RKO (cell line): ENCODE results near the gene ABHD8.
"Not testable (repeated sequence)": the region's sequence is repeated elsewhere in the genome, so short reads cannot be mapped to it uniquely, and the experiment has no call there.

Experiments used
- DNase-seq: peaks from one replicate; pipeline ENCODE4 v3.0.0-alpha.2; 2016; ENCODE audit warnings: low spot score

The ABHD8 gene

DNA sequence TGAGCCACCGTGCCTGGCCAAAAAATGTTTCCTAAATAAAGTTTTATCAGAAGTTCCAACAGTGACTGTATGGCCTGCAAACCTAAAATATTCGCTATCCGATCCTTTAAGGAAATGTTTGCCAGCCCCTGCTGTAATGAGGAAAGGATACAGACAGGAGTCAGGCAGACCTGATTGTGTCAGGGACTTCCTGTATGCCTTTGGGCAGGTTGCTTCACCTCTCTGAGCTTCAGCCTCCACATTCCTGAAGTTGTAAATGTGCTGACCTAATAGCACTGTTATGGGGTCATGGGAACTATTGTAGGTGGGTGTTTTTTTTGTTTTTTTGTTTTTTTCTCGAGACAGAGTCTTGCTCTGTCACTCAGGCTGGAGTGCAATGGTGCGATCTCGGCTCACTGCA is 6.2 kb downstream of the ABHD8 start:
- no peak for DNase-seq

DNA sequence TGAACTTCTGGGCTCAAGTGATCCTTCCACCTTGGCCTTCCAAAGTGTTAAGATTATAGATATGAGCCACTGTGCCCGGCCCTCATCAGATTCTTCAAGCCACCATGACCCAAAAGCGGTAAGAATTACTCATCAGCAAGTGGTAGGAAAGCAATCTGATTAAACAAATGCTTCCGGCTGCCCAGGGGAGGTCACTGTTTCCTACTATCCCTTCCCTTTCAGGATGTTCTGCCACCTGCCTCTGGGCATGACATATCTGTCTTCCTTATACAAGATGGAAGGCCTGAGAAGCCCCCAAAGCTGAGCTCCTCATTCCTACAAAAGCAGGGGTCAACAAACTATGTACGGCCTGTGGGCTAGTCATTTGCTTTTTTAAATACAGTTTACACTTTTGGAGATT is 7.0 kb downstream of the ABHD8 start:
- DNase-seq, result peak; percentile 90

- DNase-seq, result not testable (repeated sequence)
Observed at GRCh38 chr19:17295551-17295950, 7.7 kb downstream of the ABHD8 start.

DNA sequence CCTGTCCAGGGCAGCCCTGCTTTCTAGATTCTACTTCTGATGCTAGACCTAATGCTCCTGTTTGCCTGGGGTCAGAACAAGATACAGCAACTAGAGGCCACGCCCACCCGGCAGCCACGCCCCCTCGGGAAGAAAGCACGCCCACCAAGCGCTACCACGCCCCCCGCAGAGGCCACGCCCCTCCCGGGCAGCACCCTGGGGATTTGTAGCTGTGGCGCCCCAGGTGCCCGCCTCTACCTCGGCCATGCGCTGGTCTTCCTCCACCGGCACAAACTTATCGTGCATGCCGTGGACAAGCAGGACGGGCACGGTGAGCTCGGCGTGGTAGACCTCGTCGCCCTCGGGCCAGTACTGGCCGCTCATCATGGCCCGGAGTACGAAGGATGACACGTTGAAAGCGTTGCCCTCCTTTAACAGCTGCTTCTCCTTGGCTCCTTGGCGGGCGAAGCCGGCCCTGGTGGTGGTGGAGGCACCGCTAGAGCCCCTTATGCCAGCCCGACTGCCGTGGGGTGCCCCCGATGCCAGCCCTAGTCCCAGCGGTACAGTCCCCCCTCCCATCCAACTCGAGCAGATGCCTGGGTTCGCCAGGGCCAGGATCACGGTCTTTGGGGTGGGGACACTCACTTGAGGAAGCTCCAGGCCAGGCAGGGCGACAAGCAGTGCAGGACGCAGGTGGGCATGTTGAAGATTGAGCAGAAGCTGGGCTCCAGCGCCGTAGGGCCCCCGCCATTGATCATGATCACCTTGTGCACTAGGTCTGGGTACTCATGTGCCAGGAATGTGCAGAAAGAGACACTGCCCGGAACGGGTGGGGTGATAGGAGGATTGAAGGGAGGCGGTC is 9.0 kb downstream of the ABHD8 start:
- DNase-seq, result peak; percentile 53

DNA sequence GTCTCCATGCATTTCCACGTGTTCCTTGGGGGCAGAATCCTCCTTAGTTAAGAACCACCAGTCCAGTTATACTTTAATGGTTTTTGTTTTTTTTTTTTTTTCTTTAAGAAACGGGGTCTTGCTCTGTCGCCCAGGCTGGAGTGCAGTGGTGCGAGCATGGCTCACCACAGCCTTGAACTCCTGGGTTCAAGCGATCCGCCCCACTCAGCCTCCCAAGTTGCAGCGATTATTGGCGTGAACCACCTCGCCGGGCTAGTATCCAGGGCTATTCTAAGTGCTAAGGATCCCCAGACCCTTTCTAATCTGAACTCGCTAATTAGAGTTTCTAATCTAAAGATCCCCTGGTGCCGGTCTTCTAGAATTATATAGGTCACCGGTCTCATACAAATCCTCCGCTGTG is 9.6 kb downstream of the ABHD8 start:
- DNase-seq, result no peak

GRCh38 chr19:17292301-17293074 is 10.7 kb downstream of the ABHD8 start:
- peak; percentile 92 for DNase-seq

- no peak for DNase-seq
Observed at GRCh38 chr19:17289489-17289888, 13.7 kb downstream of the ABHD8 start.

GRCh38 chr19:17286752-17287151 is 16.5 kb downstream of the ABHD8 start:
- DNase-seq, result no peak

- no peak for DNase-seq
Observed at GRCh38 chr19:17286263-17286662, 17.0 kb downstream of the ABHD8 start.

DNA sequence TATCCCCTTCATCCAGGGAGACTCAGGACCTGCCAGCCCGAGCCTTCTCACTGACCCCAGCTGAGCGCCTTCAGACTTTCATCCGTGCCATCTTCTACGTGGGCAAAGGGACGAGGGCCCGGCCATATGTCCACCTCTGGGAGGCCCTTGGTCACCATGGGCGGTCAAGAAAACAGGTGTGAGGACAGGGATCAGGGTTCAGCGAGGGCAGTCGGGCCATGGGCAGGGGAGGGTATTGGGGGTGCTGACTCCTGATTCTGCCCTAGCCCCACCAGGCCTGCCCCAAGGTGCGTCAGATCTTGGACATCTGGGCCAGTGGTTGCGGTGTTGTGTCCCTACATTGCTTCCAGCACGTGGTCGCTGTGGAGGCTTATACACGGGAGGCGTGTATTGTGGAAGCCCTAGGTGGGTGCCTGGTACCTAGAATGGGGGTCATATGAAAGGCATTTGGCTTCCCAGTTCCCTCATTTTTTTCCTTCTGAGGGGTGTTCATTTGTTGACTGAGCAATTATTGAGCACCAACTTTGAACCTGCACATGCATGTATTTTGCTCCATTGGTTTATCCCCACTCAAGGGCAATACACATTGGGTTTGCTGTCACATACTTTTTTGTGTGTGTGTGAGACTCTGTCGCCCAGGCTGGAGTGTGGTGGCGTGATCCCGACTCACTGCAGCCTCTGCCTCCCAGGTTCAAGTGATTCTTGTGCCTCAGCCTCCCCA is 17.6 kb downstream of the ABHD8 start:
- DNase-seq, result no peak

GRCh38 chr19:17283504-17283996 is 19.7 kb downstream of the ABHD8 start:
- DNase-seq, result no peak

DNA sequence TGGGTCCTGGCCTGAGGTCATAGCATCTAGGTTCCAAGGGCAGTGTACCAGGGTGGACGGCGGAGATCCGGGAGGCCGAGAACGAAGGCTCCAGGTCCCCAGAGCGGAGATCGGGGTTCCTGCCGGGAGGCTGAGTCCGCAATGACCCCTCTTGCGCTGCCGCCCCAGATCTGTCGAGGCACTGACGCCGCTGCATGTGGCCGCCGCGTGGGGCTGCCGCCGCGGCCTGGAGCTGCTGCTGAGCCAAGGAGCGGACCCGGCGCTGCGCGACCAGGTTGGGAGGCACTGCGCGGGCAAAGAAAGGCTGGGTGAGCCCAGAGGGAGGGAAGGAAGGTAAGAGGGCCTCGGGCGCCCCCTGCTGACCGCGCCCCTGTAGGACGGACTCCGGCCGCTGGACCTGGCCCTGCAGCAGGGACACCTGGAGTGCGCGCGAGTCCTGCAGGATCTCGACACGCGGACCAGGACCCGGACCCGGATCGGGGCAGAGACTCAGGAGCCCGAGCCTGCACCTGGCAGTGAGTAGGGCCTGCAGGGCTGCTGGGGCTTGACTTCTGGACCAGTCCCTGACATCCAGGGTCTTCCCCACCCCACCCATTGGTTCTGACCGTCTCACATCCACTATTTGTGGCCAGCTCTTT is 20.6 kb downstream of the ABHD8 start:
- DNase-seq, result peak; percentile 76

- no peak for DNase-seq
Observed at GRCh38 chr19:17281391-17282304, 21.6 kb downstream of the ABHD8 start, which contains the start of gene ANKLE1. TSS of gene ANKLE1 (plus strand) at chr19:17281901. CDS start at chr19:17281921, 20 bp downstream.

GRCh38 chr19:17279436-17279835 is 23.8 kb downstream of the ABHD8 start:
- no peak for DNase-seq

DNA sequence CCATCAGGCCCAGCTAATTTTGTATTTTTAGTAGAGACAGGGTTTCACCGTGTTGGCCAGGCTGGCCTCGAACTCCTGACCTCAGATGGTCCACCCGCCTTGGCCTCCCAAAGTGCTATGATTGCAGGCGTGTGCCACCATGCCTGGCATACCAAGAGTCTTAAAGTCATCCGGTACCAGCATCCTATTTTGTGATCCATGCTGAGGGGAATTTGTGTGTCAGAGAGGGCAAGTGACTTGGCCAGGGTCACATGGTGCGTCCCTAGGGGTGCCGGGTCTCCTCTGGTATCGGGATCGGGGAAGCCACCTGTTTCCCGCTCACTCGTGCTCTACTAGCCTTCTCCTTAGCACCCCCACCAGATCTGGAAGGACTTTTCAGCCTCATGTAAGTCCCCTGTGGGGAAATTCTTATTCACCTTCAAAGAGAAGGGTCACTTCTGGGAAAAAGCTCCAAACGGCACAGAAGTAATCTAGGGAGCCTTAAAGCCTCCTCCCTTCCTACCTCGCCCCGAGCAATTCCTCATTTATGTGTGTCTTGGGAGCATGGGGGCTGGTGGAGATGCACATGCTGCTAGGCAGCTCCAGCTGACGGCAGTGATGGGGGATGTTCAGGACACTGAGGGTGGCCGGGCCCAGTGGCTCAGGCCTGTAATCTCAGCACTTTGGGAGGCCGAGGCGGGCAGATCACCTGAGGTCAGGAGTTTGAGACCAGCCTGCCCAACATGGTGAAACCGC is 27.6 kb downstream of the ABHD8 start:
- no peak for DNase-seq

DNA sequence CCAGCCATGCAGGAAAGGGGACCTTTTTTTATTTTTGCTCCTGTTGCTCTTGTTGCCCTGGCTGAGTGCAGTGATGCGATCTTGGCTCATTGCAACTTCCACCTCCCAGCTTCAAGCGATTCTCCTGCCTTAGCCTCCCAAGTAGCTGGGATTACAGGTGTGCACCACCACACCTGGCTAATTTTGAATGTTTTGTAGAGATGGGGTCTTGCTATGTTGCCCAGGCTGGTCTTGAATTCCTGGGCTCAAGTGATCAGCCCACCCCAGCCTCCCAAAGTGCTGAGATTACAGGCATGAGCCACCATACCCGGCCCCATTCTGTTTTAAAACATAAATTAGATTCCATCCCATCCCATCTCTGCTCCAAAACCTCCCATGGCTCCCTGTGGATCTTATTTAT is 28.3 kb downstream of the ABHD8 start:
- DNase-seq, result not testable (repeated sequence)

GRCh38 chr19:17268754-17269153 is 34.5 kb downstream of the ABHD8 start:
- DNase-seq, result no peak

GRCh38 chr19:17266975-17267788 is 36.0 kb downstream of the ABHD8 start, which contains the start of gene BABAM1:
TSS of gene BABAM1 (plus strand) at chr19:17267443. CDS start at chr19:17268807, 1,364 bp downstream.
- peak; percentile 99 for DNase-seq

GRCh38 chr19:17266589-17266974 is 36.6 kb downstream of the ABHD8 start:
- no peak for DNase-seq
